Epidermal melanocyte (primary cell): Measurements from ENCODE around the gene ACOT11.
A peak's percentile ranks its signal among the peaks of the same experiment; 100 is the strongest.
"Not testable (repeated sequence)": the region's sequence is repeated elsewhere in the genome, so short reads cannot be mapped to it uniquely, and the experiment has no call there.

ENCODE experiments used
- DNase-seq: peaks from one replicate; pipeline ENCODE4 v3.0.0; 2011; ENCODE audit warnings: low spot score; ENCODE audit not compliant: insufficient read length

ACOT11 gene

GRCh38 chr1:54547601-54548388, at the start of gene ACOT11:
TSS of gene ACOT11 (plus strand) at chr1:54548228. CDS start at chr1:54548310, 82 bp downstream.
- peak; percentile 64 for DNase-seq

GRCh38 chr1:54498383-54499096, 49.5 kb upstream of the ACOT11 start:
- no peak for DNase-seq

DNA sequence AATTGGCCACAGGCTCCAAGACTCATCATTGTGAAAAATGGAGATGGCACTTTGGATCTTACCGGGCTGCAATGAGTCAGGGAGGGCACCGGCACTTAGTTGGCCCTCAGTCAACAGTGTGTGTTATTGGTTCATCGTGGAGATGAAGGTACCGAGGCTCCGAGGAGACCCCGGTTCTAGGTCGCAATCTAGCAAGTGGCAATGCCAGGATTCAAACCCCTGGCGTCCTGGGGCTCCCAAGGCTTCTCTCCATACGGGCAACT, 49.0 kb upstream of the ACOT11 start:
- DNase-seq = no peak

DNA sequence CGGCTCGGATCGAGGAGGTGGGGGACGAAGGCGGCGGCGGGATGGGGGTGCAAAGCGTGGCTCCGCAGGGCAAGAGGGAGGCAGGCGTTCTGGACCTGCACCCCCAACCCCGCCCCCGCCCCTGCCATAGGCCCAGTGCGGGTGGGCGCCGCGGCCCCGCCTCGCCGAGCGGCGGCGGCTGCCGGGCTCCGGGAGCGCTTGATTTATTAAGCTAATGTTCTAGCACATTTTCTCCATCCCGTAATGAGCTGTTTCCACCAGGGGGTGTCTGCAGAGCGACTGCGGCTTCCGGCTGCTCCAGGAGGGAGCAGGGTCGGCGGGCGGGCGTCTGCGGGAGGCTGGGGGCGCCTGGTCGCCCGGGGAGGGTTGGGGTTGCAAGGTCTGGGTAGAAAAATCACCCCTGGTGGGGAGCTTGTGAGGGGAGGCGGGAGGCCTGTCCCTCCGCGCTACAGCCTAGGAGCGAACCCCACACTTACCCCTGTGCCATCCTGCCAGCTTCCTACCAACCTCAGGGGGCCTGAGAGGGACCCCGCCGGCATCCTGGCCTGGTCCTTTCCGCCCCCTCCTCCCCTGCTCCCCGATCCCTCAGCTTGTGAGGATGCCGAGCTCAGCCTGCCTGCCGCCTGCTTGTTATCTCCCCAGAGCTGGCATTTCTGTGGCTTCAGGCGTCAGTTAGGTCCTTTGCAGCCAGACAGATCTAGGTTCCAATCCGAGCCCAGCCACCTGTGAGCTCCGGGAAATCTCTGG, 48.5 kb upstream of the ACOT11 start:
- no peak for DNase-seq

DNA sequence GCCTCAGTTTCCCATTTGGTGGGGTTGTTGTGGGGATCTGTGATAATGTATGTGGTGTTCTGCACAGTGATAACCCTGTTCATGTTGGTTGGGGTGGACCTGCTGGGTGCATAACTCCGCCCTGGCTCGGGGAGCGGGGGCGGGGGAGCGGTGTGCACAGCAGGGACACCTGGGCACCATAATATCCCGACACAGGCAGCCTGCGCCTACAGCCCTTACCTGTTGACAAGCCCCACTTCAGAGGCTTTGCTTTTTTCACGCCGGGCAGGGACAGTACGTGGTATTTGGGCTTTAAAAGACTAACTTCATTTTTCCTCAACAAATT, 48.0 kb upstream of the ACOT11 start:
- DNase-seq = no peak

DNA sequence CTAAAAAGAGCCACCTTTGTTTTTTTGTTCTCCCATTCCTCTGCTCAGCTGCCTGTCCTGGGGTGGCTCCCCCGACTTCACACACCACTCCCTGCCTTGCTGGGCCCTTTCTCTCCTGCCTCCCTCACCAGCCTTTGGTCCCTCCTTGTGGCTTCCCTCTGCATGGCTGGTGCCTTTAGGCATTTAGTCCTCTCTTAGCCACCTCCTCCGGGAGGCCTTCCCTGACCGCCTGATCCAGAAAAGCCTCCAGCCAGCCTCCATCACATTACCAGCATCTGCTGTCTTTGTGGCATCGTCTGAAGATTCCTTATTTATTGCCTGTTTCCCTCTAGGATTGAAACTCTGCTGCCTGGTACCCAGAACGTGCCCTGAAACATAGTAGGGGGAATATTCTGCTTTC, 46.2 kb upstream of the ACOT11 start:
- no peak for DNase-seq

- DNase-seq = no peak
Measured at GRCh38 chr1:54502342-54502741, 45.7 kb upstream of the ACOT11 start.

GRCh38 chr1:54506594-54506993, 41.4 kb upstream of the ACOT11 start:
- no peak for DNase-seq

DNA sequence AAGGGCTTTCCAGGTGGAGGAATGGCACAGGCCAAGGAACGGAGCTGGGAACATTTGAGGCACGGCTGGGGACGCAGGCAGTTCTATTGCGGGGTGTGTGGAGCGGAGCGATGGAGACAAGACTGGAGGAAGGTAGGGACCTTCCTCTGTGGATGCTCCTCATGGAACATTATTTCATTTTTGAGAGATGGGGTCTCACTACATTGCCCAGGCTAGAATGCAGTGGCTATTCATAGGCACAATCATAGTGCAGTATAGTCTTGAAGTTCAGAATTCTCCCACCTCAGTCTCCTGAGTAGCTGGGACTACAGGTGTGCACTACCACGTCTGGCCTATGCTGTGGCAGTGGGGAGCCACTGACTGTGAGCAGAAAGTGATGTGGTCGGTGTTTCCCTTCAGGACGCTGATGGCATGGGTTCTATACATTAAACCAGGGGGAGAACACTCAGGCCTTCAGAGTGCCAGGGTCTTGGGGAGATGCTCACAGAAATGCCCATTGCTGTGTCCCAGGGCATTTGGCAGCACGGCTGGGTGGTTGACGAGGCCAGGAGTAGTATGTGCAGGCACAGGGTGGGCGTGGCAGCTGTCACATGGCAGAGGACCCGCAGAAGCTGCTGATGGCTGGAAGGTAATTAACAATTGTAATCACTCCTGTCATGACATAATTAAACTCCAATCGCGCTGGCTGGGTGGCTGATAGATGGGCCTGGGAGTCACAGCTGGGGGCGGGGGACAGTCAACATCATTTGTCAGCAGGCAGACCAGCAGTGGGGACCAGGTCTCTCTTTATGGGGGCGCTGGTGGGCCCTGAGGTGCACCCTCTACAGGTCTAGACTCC, 40.8 kb upstream of the ACOT11 start:
- DNase-seq = no peak

- DNase-seq = no peak
Measured at GRCh38 chr1:54510715-54511270, 37.2 kb upstream of the ACOT11 start.

- DNase-seq = not testable (repeated sequence)
Measured at GRCh38 chr1:54513921-54514580, 34.0 kb upstream of the ACOT11 start.

GRCh38 chr1:54516249-54516920, 31.6 kb upstream of the ACOT11 start:
- DNase-seq = no peak

DNA sequence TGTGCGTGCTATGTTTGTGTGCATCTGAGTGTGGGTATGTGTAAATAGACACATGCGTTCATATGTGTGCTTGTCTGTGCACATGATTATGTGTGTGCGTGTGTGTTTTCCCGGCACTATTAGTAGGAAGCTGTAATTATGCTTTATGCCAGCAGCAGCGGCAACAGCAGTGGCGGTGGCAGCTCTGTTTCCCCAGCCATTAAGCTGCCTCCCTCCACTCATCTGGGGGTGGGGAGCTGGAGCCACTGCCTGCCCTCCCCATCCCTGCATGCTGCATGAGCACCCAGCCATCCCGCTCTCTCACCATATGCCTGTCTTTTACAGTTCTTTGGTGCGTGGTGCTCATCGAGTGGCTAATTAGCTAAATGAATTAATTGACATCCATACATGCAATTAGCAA, 30.5 kb upstream of the ACOT11 start:
- DNase-seq = no peak

GRCh38 chr1:54518489-54518888, 29.5 kb upstream of the ACOT11 start:
- no peak for DNase-seq

DNA sequence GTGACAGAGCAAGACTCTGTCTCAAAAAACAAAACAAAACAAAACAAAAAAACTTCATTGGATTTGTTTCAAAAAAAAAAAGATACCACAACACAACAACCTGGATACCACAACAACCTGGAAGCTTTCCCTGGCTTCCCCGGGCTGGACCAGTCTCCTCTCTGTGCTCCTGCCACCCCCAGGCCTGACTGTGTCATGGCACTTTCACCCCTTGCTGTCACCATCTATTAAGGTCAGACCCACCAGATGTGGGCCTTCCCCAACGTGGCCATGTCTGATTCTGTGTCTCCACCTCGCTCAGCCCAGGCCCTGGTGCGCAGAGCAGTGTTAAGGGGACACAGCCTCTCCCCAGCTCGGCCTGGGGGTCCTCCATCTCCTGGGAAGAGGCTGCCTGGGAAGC, 28.3 kb upstream of the ACOT11 start:
- DNase-seq = no peak

DNA sequence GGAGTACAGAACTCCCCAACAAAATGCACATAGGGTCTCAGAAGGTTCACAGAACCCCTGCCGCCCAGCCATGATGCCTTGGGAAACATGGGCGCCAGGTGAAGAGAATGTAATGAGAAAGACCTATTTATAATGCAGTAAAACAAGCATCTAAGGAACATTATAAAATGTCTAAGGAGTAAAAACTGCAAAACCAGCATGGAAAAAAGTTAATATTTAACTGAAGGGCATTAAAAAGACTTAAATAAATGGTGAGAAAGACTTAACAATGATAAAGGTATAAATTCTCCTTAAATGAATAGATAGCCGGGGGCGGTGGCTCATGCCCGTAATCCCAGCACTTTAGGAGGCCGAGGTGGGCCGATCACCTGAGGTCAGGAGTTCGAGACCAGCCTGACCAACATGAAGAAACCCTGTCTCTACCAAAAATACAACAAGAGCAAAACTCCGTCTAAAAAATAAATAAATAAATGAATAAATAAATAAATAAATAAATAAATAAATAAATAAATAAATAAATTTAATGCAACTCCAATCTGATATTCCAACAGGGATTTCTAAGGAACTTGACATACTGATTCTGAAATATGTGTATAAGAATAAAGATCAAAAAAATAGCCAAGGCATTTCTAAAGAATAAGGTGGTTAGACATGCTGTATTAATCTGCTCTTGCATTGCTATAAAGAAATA, 27.3 kb upstream of the ACOT11 start:
- DNase-seq = no peak

DNA sequence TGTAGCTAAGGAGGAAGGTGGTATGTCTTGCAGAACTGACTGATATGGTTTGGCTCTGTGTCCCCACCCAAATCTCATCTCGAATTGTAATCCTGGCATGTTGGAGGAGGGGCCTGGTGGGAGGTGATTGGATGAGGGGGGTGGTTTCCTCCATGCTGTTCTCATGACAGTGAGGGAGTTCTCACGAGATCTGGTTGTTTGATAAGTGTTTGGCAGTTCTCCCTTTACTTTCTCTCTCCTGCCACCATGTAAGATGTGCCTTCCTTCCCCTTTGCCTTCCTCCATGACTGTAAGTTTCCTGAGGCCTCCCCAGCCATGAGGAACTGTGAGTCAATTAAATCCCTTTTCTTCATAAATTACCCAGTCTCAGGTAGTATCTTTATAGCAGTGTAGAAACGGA, 21.5 kb upstream of the ACOT11 start:
- DNase-seq = not testable (repeated sequence)

DNA sequence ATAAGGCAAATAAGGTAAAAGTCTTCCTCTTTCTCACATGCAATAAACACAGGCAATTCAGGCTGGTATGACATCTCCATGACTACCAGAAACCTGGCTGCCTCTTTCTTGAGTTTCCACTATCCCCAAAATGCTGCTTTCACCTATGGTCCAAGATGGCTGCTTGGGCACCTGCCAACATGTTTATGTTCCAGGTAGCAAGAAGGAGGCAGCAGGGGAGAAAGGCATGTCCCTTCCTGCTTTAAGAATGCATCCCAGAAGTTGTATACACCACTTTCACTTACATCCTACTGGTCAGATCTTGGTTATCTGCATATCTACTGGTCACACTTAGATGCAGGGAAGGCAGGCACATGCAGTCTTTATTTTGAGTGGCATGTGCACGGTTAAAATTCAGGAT, 19.4 kb upstream of the ACOT11 start:
- DNase-seq = no peak

DNA sequence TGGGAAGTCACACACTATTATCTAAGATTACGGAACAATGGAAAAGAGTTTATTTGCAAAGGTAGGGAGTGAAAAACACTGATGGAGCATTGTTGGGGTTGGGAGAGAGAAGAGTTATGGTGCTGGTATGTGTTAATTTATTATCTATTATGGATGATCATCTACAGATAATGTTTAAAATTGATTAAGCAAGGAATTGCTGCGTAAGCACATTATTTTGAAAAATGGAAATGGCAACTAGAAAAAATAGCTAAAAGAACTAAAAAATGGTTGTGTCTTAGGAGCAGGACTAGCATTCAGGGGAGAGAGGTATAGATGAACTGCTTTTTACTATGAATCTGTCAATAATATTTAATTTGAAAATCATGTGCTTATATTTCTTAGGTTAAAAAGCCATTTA, 16.0 kb upstream of the ACOT11 start:
- DNase-seq = no peak

GRCh38 chr1:54536656-54537055, 11.4 kb upstream of the ACOT11 start:
- not testable (repeated sequence) for DNase-seq
